GM23338 (cell line): Measurements from ENCODE around the gene MAP7D3. TPM values are rescaled to one million over a fixed set of nuclear protein-coding genes. Genes with fewer than 3 reads are reported as not detected.

ENCODE experiments used
- ATAC-seq: fragments of 200-7000 bp; cut with Tn5 transposase; 3 replicates; pipeline ENCODE4 v1.9.1; 2020
- DNase-seq: peaks from one replicate; pipeline ENCODE4 v3.0.0-alpha.2; 2015; ENCODE audit warnings: low spot score
- H2AFZ ChIP-seq: fragments of 200-600 bp; sonication (generic); 2 replicates; pipeline ENCODE4 v1.8.0; 2016; ENCODE audit warnings: antibody characterized with exemption, mild to moderate bottlenecking, moderate library complexity
- H3F3A ChIP-seq: fragments of 200-600 bp; sonication (generic); replicated peaks from 2 replicates; pipeline ENCODE4 v1.8.0; 2017; ENCODE audit warnings: antibody characterized with exemption, mixed run types, low read depth
- H3K27ac ChIP-seq: fragments of 200-600 bp; sonication (generic); 2 replicates; pipeline ENCODE4 v1.6.1; 2016; ENCODE audit warnings: low read depth
- H3K27me3 ChIP-seq: fragments of 200-600 bp; sonication (generic); 2 replicates; pipeline ENCODE4 v1.8.0; 2016; ENCODE audit warnings: mild to moderate bottlenecking, mixed run types, moderate library complexity; ENCODE audit not compliant: insufficient read depth
- H3K36me3 ChIP-seq: fragments of 200-600 bp; sonication (generic); 2 replicates; pipeline ENCODE4 v1.8.0; 2016; ENCODE audit warnings: mild to moderate bottlenecking; ENCODE audit not compliant: insufficient read depth
- H3K4me1 ChIP-seq: fragments of 200-600 bp; sonication (generic); 2 replicates; pipeline ENCODE4 v1.8.0; 2016; ENCODE audit warnings: mild to moderate bottlenecking, moderate library complexity; ENCODE audit not compliant: insufficient read depth
- H3K4me2 ChIP-seq: fragments of 200-600 bp; sonication (generic); 2 replicates; pipeline ENCODE4 v1.7.1; 2017; ENCODE audit warnings: mixed run types
- H3K4me3 ChIP-seq: fragments of 200-600 bp; sonication (generic); 2 replicates; pipeline ENCODE4 v1.6.1; 2016; ENCODE audit warnings: mixed run types
- H3K79me2 ChIP-seq: fragments of 200-600 bp; sonication (generic); replicated peaks from 2 replicates; pipeline ENCODE4 v1.8.0; 2017; ENCODE audit warnings: mild to moderate bottlenecking; ENCODE audit not compliant: insufficient read depth
- H3K9me2 ChIP-seq: fragments of 200-600 bp; sonication (generic); 2 replicates; pipeline ENCODE4 v1.8.0; 2017; ENCODE audit not compliant: insufficient read depth
- H4K20me1 ChIP-seq: fragments of 200-600 bp; sonication (generic); replicated peaks from 2 replicates; pipeline ENCODE4 v1.8.0; 2017; ENCODE audit warnings: mild to moderate bottlenecking; ENCODE audit not compliant: insufficient read depth
- H3K27ac Mint-ChIP-seq: 2 replicates; pipeline ENCODE4 v1.8.0; 2020; ENCODE audit warnings: inconsistent platforms, mild to moderate bottlenecking, moderate library complexity, mixed read lengths
- H3K27me3 Mint-ChIP-seq: 3 replicates; pipeline ENCODE4 v1.8.0; 2022; ENCODE audit warnings: low read depth, mild to moderate bottlenecking, moderate library complexity, mixed read lengths, inconsistent platforms; ENCODE audit not compliant: insufficient read depth, poor library complexity
- H3K36me3 Mint-ChIP-seq: 3 replicates; pipeline ENCODE4 v1.8.0; 2021; ENCODE audit warnings: low read depth, mild to moderate bottlenecking, inconsistent platforms, moderate library complexity, mixed read lengths
- H3K4me1 Mint-ChIP-seq: 3 replicates; pipeline ENCODE4 v1.8.0; 2020; ENCODE audit warnings: mild to moderate bottlenecking, inconsistent platforms, mixed read lengths
- H3K4me3 Mint-ChIP-seq: 3 replicates; pipeline ENCODE4 v1.8.0; 2021; ENCODE audit warnings: moderate library complexity, mild to moderate bottlenecking, inconsistent platforms, mixed read lengths
- H3K9me3 Mint-ChIP-seq: 3 replicates; pipeline ENCODE4 v1.8.0; 2020; ENCODE audit warnings: moderate library complexity, mild to moderate bottlenecking, inconsistent platforms, mixed read lengths
- ZNF462 ChIP-seq: fragments of 250-450 bp; sonication (Bioruptor Pico); IDR thresholded peaks from 2 replicates; pipeline ENCODE4 v1.5.0; 2020; ENCODE audit warnings: mild to moderate bottlenecking, moderate library complexity
- polyA plus RNA-seq: library from polyadenylated mRNA; unstranded; fragments of >200 nt; fragmentation: Nextera tagmentation; extraction: Ambion mirVana; gene quantifications from 2 replicates; pipeline ENCODE4 v1.2.1, GENCODE V29; 2016
- total RNA-seq: library from RNA; depleted of rRNA; stranded (reverse); fragments of >200 nt; shearing (Covaris generic); gene quantifications from 2 replicates; pipeline ENCODE4 v1.2.3, GENCODE V29; 2014

Gene MAP7D3
- total and polyA plus RNA-seq, 2 experiments from 2014 or later: 14.5 to 33.4 TPM

GRCh38 chrX:136207546-136207945 is 43.7 kb downstream of the MAP7D3 start (continued):
- no peak for TF ChIP-seq ZNF462 (CRISPR knock-in tag)

GRCh38 chrX:136206916-136207315 is 44.3 kb downstream of the MAP7D3 start:
- Mint-ChIP-seq H3K4me3 (no peak overlapping the region), H3K9me3 (no peaks in the 10 kb centered on the region)

More at GRCh38 chrX:136206916-136207315, 44.3 kb downstream of the MAP7D3 start:
- Mint-ChIP-seq H3K27ac (no peak overlapping the region), H3K4me1 (peaks cover 19% of the 10 kb centered on the region; the same call in 2 of the 3 replicates), H3K27me3 (peaks cover 1% of the 10 kb centered on the region), H3K36me3 (no peaks in the 10 kb centered on the region; the same call in 1 of the 3 replicates)
- no peak for TF ChIP-seq ZNF462 (CRISPR knock-in tag)
- Histone ChIP-seq H3K79me2 (no peaks in the 10 kb centered on the region), H3K4me1 (peaks cover 3% of the 10 kb centered on the region; the same call in 1 of the 2 replicates), H3K27ac (no peak overlapping the region), H3K36me3 (no peaks in the 10 kb centered on the region), H3K9me2 (no peaks in the 10 kb centered on the region), H3K4me2 (no peak overlapping the region), H2AFZ (no peak overlapping the region), H4K20me1 (no peaks in the 10 kb centered on the region), H3F3A (no peaks in the 10 kb centered on the region), H3K27me3 (no peaks in the 10 kb centered on the region), H3K4me3 (no peak overlapping the region)
- ATAC-seq (no peak), DNase-seq (no peak)
